Thyroid gland (tissue), 4 donors: Measurements from ENCODE around the gene MRPL45. TPM values are rescaled to one million over a fixed set of nuclear protein-coding genes. Genes with fewer than 3 reads are reported as not detected.

Experiments used
- DNase-seq, 2 donors: peaks; one replicate each; pipeline ENCODE4 v3.0.0-alpha.2; 2019
- H3K27ac ChIP-seq, 3 donors: fragments of 200-600 bp; sonication (generic); 1 replicate in 2 of 3; 2 replicates in 1 of 3; pipeline ENCODE4 v1.5.1; 2016 to 2019; ENCODE audit warnings: mild to moderate bottlenecking in 1 of 3, moderate library complexity in 1 of 3
- H3K27me3 ChIP-seq: fragments of 200-600 bp; sonication (generic); one replicate; pipeline ENCODE4 v1.5.1; 2019
- H3K36me3 ChIP-seq, 2 donors: fragments of 200-600 bp; sonication (generic); one replicate each; pipeline ENCODE4 v1.5.1; 2016 to 2019
- H3K4me1 ChIP-seq, 2 donors: fragments of 200-600 bp; sonication (generic); one replicate each; pipeline ENCODE4 v1.5.1; 2017 to 2019
- H3K4me3 ChIP-seq, 3 donors: fragments of 200-600 bp; sonication (generic); replicated peaks in 1 of 3; 1 replicate in 2 of 3; 2 replicates in 1 of 3; pipeline ENCODE4 v1.5.1; 2016; ENCODE audit warnings: mild to moderate bottlenecking in 1 of 3
- H3K9me3 ChIP-seq: fragments of 200-600 bp; sonication (generic); one replicate; pipeline ENCODE4 v1.5.1; 2017
- CTCF ChIP-seq, 6 experiments: fragments of 200-600 bp in 3 of 6; fragments of 450-650 bp in 3 of 6; sonication (generic) in 3 of 6; IDR thresholded peaks; one replicate each; pipeline ENCODE4 v1.5.1; 2016 to 2019; ENCODE audit warnings: antibody characterized with exemption in 6 of 6, mild to moderate bottlenecking in 2 of 6, inconsistent platforms in 1 of 6, moderate library complexity in 1 of 6
- POLR2A ChIP-seq, 2 donors: fragments of 450-650 bp; IDR thresholded peaks; one replicate each; pipeline ENCODE4 v1.6.1; 2017; ENCODE audit warnings: antibody characterized with exemption in 2 of 2, mild to moderate bottlenecking in 2 of 2, moderate library complexity in 1 of 2
- WGBS, 2 donors: methylation state at CpG; one replicate each; pipeline ENCODE4 v1.1.5; 2017; 5-methylcytosine and 5-hydroxymethylcytosine counted together
- intact Hi-C: fragments of 100-400 bp; cut with DNase I; formaldehyde crosslinking; loops from one replicate; pipeline ENCODE4 v1.15.1; 2023
- total RNA-seq, 4 donors: library from RNA; depleted of rRNA; stranded (reverse); fragments of >200 nt; gene quantifications; one replicate each; pipeline ENCODE4 v1.2.3, GENCODE V29; 2016

Gene MRPL45
- total RNA-seq, 4 donors from 2014 or later = 26.6 to 38.3 (median 30.3) TPM

- TF ChIP-seq CTCF (IDR thresholded peaks at IDR 0.05) (peak in 5 of 6 experiments; percentile 22 to 87 (median 36)), POLR2A (IDR thresholded peaks at IDR 0.05) (no peak)
- DNase-seq = peak; percentile 49 to 57
- H3K27ac ChIP-seq = no peak overlapping the region
- peaks cover 6 to 11% of the 10 kb centered on the region in 2 donors for H3K4me1 ChIP-seq
- no peaks in the 10 kb centered on the region for H3K27me3 ChIP-seq
- H3K9me3 ChIP-seq = no peaks in the 10 kb centered on the region
- H3K36me3 ChIP-seq = peaks cover 20 to 22% of the 10 kb centered on the region in 2 donors
- H3K4me3 ChIP-seq = no peak overlapping the region
- intact Hi-C loops = no loop called here
- 27 to 34% methylated on average over 7 to 8 of the region's 8 CpGs for WGBS, 2 donors
Observed at GRCh38 chr17:38322156-38322779, 25.3 kb downstream of the MRPL45 start.

- Histone ChIP-seq H3K27me3 (no peaks in the 10 kb centered on the region), H3K27ac (no peak overlapping the region), H3K9me3 (no peaks in the 10 kb centered on the region), H3K4me3 (no peak overlapping the region), H3K4me1 (peaks cover 6 to 11% of the 10 kb centered on the region in 2 donors), H3K36me3 (peaks cover 20 to 22% of the 10 kb centered on the region in 2 donors)
- TF ChIP-seq CTCF (IDR thresholded peaks at IDR 0.05) (no peak), POLR2A (IDR thresholded peaks at IDR 0.05) (no peak)
- DNase-seq = no peak
- 94 to 100% methylated on average over 1 of the region's 1 CpG for WGBS, 2 donors
- intact Hi-C loops = no loop called here
Observed at GRCh38 chr17:38322897-38323296, 25.9 kb downstream of the MRPL45 start.

GRCh38 chr17:38324141-38324697 lies 27.3 kb downstream of the MRPL45 start:
- Histone ChIP-seq H3K9me3 (no peaks in the 10 kb centered on the region), H3K27ac (no peak overlapping the region), H3K27me3 (no peaks in the 10 kb centered on the region), H3K4me1 (peaks cover 6 to 11% of the 10 kb centered on the region in 2 donors), H3K36me3 (peaks cover 20 to 21% of the 10 kb centered on the region in 2 donors), H3K4me3 (no peak overlapping the region)
- TF ChIP-seq CTCF (IDR thresholded peaks at IDR 0.05) (no peak), POLR2A (IDR thresholded peaks at IDR 0.05) (no peak)
- DNase-seq = no peak
- 86% methylated on average over 3 of the region's 3 CpGs for WGBS, 2 donors
- intact Hi-C loops = no loop called here

- Histone ChIP-seq H3K4me3 (no peak overlapping the region), H3K9me3 (no peaks in the 10 kb centered on the region), H3K27ac (no peak overlapping the region), H3K4me1 (peaks cover 6 to 11% of the 10 kb centered on the region in 2 donors), H3K36me3 (peaks cover 15 to 18% of the 10 kb centered on the region in 2 donors), H3K27me3 (no peaks in the 10 kb centered on the region)
- no peak for TF ChIP-seq POLR2A (IDR thresholded peaks at IDR 0.05)
- no peak for TF ChIP-seq CTCF (IDR thresholded peaks at IDR 0.05)
- no peak for DNase-seq
- 86 to 95% methylated on average over 2 of the region's 2 CpGs for WGBS, 2 donors
- intact Hi-C loops = no loop called here
Observed at GRCh38 chr17:38324772-38325171, 27.8 kb downstream of the MRPL45 start.

GRCh38 chr17:38325221-38325851 lies 28.4 kb downstream of the MRPL45 start:
- Histone ChIP-seq H3K4me1 (peaks cover 6 to 11% of the 10 kb centered on the region in 2 donors), H3K9me3 (no peaks in the 10 kb centered on the region), H3K27ac (no peak overlapping the region), H3K4me3 (no peak overlapping the region), H3K36me3 (peaks cover 14 to 18% of the 10 kb centered on the region in 2 donors), H3K27me3 (no peaks in the 10 kb centered on the region)
- WGBS, 2 donors = 29 to 41% methylated on average over 5 of the region's 5 CpGs
- peak in 1 of 2 donors; percentile 21 for DNase-seq
- TF ChIP-seq CTCF (IDR thresholded peaks at IDR 0.05) = no peak
- TF ChIP-seq POLR2A (IDR thresholded peaks at IDR 0.05) = no peak
- intact Hi-C loops = no loop called here
